ENCODE results near the gene ZNF385B. TPM values are rescaled to one million over a fixed set of nuclear protein-coding genes. Genes with fewer than 3 reads are reported as not detected.

Gene ZNF385B
- polyA plus RNA-seq, 1 experiment: not detected

DNA sequence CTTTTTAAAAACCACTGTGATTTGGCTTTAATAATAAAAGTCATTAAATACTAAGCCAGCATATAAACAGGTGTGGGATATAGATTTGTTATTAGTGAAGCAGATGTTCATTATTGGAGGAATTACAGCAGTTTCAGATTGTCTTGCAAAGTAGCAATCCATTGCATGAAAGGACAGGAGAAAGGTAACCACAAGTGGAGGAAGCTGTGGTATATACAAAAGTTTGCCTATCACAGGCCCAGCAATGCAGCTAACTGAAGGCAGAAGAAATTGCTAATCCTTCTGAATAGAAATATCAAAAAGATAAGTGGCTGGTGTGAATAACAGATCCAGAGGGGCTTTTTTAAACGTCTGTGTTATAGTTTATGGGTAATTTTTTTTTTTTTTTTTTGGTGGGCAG is 199.4 kb downstream of the ZNF385B start:
- no peak overlapping the region for H3K4me3 ChIP-seq (ENCODE audit: low read depth, low read length)
- no peak overlapping the region for H3K27ac ChIP-seq (ENCODE audit: low read depth, low read length)
- no peak for TF ChIP-seq CTCF (IDR thresholded peaks at IDR 0.05; ENCODE audit: low read depth, low read length)
- ChIA-PET CTCF (interaction anchor here (0.7 kb wide), 1 partner anchor 925 kb away, joined by 8 read pairs; no protein-coding TSS in a partner anchor), POLR2A (no interaction called here)
- DNase-seq (ENCODE audit: low read depth, low spot score): no peak
- no peaks in the 10 kb centered on the region for H3K9me3 ChIP-seq (ENCODE audit: control insufficient read depth, insufficient read depth, low read length)
- H3K27me3 ChIP-seq (ENCODE audit: control insufficient read depth, insufficient read depth, low read length): no peaks in the 10 kb centered on the region

DNA sequence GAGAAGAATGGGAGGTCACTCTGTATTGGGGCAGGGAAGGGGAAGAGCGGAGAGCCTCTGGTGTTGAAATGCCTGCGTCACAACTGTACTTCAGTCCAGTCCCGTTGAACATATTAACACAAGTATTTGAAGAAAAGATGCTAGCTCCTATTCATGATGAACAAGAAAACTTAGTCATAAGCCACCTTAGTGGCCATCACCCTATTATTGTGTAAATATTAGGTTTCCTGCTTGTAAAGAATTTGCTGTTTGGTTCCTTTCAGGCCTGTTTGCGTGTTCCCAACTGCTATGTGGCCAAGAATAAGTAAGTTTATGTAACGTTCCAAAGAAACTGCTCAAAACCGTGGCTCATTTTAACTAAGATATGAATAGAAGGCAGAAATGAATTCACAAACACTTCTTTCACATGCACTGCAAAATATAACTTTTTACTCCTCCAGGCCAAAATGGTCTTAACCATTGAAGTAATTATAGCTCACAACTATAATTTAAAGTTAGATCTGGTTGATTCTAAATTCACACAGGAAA is 204.3 kb downstream of the ZNF385B start:
- TF ChIP-seq CTCF (IDR thresholded peaks at IDR 0.05; ENCODE audit: low read depth, low read length): no peak
- Histone ChIP-seq H3K4me3 (ENCODE audit: low read depth, low read length) (no peak overlapping the region), H3K9me3 (ENCODE audit: control insufficient read depth, insufficient read depth, low read length) (no peaks in the 10 kb centered on the region), H3K27me3 (ENCODE audit: control insufficient read depth, insufficient read depth, low read length) (no peaks in the 10 kb centered on the region), H3K27ac (ENCODE audit: low read depth, low read length) (no peak overlapping the region)
- no peak for DNase-seq (ENCODE audit: low read depth, low spot score)
- CTCF ChIA-PET: no interaction called here
- POLR2A ChIA-PET: no interaction called here

GRCh38 chr2:179655627-179656026 is 205.8 kb downstream of the ZNF385B start:
- Histone ChIP-seq H3K27me3 (ENCODE audit: control insufficient read depth, insufficient read depth, low read length) (no peaks in the 10 kb centered on the region), H3K4me3 (ENCODE audit: low read depth, low read length) (no peak overlapping the region), H3K9me3 (ENCODE audit: control insufficient read depth, insufficient read depth, low read length) (no peaks in the 10 kb centered on the region), H3K27ac (ENCODE audit: low read depth, low read length) (no peak overlapping the region)
- CTCF ChIA-PET: no interaction called here
- POLR2A ChIA-PET: no interaction called here
- DNase-seq (ENCODE audit: low read depth, low spot score): peak; percentile 27
- TF ChIP-seq CTCF (IDR thresholded peaks at IDR 0.05; ENCODE audit: low read depth, low read length): no peak

- no peak for TF ChIP-seq CTCF (IDR thresholded peaks at IDR 0.05; ENCODE audit: low read depth, low read length)
- no peak overlapping the region for H3K27ac ChIP-seq (ENCODE audit: low read depth, low read length)
- no peak for DNase-seq (ENCODE audit: low read depth, low spot score)
- H3K9me3 ChIP-seq (ENCODE audit: control insufficient read depth, insufficient read depth, low read length): no peaks in the 10 kb centered on the region
- H3K4me3 ChIP-seq (ENCODE audit: low read depth, low read length): no peak overlapping the region
- ChIA-PET POLR2A (no interaction called here), CTCF (interaction anchor here (0.8 kb wide), 1 partner anchor 114 kb away, joined by 3 read pairs; no protein-coding TSS in a partner anchor)
- no peaks in the 10 kb centered on the region for H3K27me3 ChIP-seq (ENCODE audit: control insufficient read depth, insufficient read depth, low read length)
Measured at GRCh38 chr2:179654806-179655205, 206.6 kb downstream of the ZNF385B start.

GRCh38 chr2:179652296-179652695 is 209.1 kb downstream of the ZNF385B start:
- no peak for TF ChIP-seq CTCF (IDR thresholded peaks at IDR 0.05; ENCODE audit: low read depth, low read length)
- no peaks in the 10 kb centered on the region for H3K9me3 ChIP-seq (ENCODE audit: control insufficient read depth, insufficient read depth, low read length)
- POLR2A ChIA-PET: no interaction called here
- H3K4me3 ChIP-seq (ENCODE audit: low read depth, low read length): no peak overlapping the region
- H3K27me3 ChIP-seq (ENCODE audit: control insufficient read depth, insufficient read depth, low read length): no peaks in the 10 kb centered on the region
- H3K27ac ChIP-seq (ENCODE audit: low read depth, low read length): no peak overlapping the region
- CTCF ChIA-PET: interaction anchor here (1.3 kb wide), 1 partner anchor 25 kb away, joined by 3 read pairs; no protein-coding TSS in a partner anchor
- no peak for DNase-seq (ENCODE audit: low read depth, low spot score)
